ENCODE data around the gene NRF1. TPM values are rescaled to one million over a fixed set of nuclear protein-coding genes. Genes with fewer than 3 reads are reported as not detected.
"Not testable (repeated sequence)": the region's sequence is repeated elsewhere in the genome, so short reads cannot be mapped to it uniquely, and the experiment has no call there.

The NRF1 gene
- 10 to 100 TPM; 19.4 to 23.4 TPM for total RNA-seq
- polyA plus RNA-seq, result 1 to 10 TPM; 4.9 to 9.2 TPM
- long read RNA-seq, donor 1, partial matches to known transcripts, result 6 of 16 reads
- long read RNA-seq, donor 1, other reads (novel, unspliced or antisense), result 10 of 16 reads
- long read RNA-seq, donor 2, partial matches to known transcripts, result 6 of 27 reads
- long read RNA-seq, donor 2, other reads (novel, unspliced or antisense), result 14 of 27 reads

- ATAC-seq (ENCODE audit: low FRiP score) (peak; percentile 95), DNase-seq (peak; percentile 93 to 96)
- Histone ChIP-seq H3K4me1 (ENCODE audit: control insufficient read depth in 1 of 2, insufficient read depth in 2 of 2, low read length in 2 of 2) (peaks cover 0 to 2% of the 10 kb centered on the region in 2 donors), H3K27ac (ENCODE audit: low read depth in 1 of 2, low read length in 2 of 2) (peak within 1 kb of the TSS; percentile 73 to 89), H3K27me3 (ENCODE audit: control insufficient read depth in 1 of 2, insufficient read depth in 2 of 2, low read length in 1 of 2) (no peaks in the 10 kb centered on the region), H3K9me3 (ENCODE audit: control insufficient read depth, low read length) (no peaks in the 10 kb centered on the region), H3K4me3 (ENCODE audit: low read length in 2 of 2) (peak within 1 kb of the TSS; percentile 87 to 98), H3K36me3 (ENCODE audit: control insufficient read depth in 1 of 2, insufficient read depth in 2 of 2, low read length in 1 of 2) (no peaks in the 10 kb centered on the region)
- intact Hi-C loops (cut with DNase I), result loop anchor here in 1 of 2 donors (5.0 to 10.0 kb wide), 2 partner anchors 216 to 387 kb away; partner anchors contain the start of gene AHCYL2
- 0% methylated on average over 75 to 98 of the region's 98 CpGs for WGBS, 2 donors
Measured at GRCh38 chr7:129611246-129612111, at the start of gene NRF1. Gene NRF1 (plus strand): TSS chr7:129611720. CDS start chr7:129657352, 45,632 bp downstream.

DNA sequence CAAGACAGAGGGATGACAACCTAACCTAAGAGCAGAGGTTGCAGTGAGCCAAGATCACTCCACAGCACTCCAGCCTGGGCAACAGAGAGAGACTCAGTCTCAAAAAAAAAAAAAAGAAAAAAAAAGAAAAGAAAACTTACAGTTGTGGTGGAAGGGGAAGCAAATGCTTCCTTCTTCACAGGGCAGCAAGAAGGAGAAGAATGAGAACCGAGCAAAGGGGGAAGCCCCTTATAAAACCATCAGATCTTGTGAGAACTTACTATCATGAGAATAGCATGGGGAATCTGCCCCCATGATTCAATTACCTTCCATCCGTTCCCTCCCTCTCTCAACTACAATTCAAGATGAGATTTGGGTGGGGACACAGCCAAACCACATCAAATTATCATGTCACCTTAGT, 45.2 kb upstream of the NRF1 start:
- H3K4me1 ChIP-seq (ENCODE audit: control insufficient read depth in 1 of 2, insufficient read depth in 2 of 2, low read length in 2 of 2); H3K9me3 ChIP-seq (ENCODE audit: control insufficient read depth, low read length); DNase-seq; H3K27me3 ChIP-seq (ENCODE audit: control insufficient read depth in 1 of 2, insufficient read depth in 2 of 2, low read length in 1 of 2); ATAC-seq (ENCODE audit: low FRiP score); H3K36me3 ChIP-seq (ENCODE audit: control insufficient read depth in 1 of 2, insufficient read depth in 2 of 2, low read length in 1 of 2); H3K27ac ChIP-seq (ENCODE audit: low read depth in 1 of 2, low read length in 2 of 2); H3K4me3 ChIP-seq (ENCODE audit: low read length in 2 of 2); intact Hi-C loops (cut with DNase I): not testable (repeated sequence)
- 68 to 73% methylated on average over 2 of the region's 2 CpGs for WGBS, 2 donors

DNA sequence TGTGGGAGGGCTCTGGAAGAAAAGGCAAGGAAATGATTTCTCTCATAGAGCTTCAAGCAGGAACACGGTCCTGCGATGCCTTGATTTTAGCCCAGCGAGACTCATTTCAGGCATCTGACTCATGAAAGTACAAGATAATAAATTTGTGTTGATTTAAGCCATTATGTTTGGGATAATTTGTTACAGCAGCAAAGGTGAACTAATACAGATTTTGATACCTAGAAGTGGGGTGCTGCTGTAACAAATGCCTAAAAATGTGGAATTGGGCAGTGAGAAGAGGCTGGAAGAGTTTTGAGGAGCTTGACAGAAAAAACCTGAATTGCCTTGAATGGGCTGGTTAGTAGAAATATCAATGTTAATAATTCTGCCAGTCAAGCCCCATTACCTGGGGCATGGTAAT, 44.1 kb upstream of the NRF1 start:
- 91 to 93% methylated on average over 3 of the region's 3 CpGs for WGBS, 2 donors
- Histone ChIP-seq H3K36me3 (ENCODE audit: control insufficient read depth in 1 of 2, insufficient read depth in 2 of 2, low read length in 1 of 2) (no peaks in the 10 kb centered on the region), H3K4me3 (ENCODE audit: low read length in 2 of 2) (no peak overlapping the region), H3K9me3 (ENCODE audit: control insufficient read depth, low read length) (peaks cover 3% of the 10 kb centered on the region), H3K4me1 (ENCODE audit: control insufficient read depth in 1 of 2, insufficient read depth in 2 of 2, low read length in 2 of 2) (no peaks in the 10 kb centered on the region), H3K27ac (ENCODE audit: low read depth in 1 of 2, low read length in 2 of 2) (no peak overlapping the region), H3K27me3 (ENCODE audit: control insufficient read depth in 1 of 2, insufficient read depth in 2 of 2, low read length in 1 of 2) (peaks cover 0 to 3% of the 10 kb centered on the region in 2 donors)
- ATAC-seq (ENCODE audit: low FRiP score), result no peak
- intact Hi-C loops (cut with DNase I), result no loop called here
- no peak for DNase-seq

DNA sequence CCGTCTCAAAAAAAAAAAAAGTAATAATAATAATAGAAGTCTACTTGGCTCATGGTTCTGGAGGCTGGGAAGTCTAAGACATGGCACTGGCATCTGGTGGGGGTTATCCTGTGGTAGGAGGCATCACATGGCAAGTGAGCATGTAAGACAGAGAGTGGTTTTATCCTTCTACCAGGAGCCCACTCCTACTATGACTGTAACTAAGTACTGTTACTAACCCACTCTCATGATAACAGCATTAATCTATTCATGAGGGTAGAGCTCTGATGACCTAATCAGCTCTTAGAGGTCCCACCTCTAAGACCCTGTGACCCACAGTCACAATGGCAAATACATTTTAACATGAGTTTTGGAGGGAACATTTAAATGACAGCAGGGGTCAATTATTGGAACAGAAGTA, 43.3 kb upstream of the NRF1 start:
- 50 to 58% methylated on average over 1 of the region's 1 CpG for WGBS, 2 donors
- peaks cover 0 to 3% of the 10 kb centered on the region in 2 donors for H3K27me3 ChIP-seq (ENCODE audit: control insufficient read depth in 1 of 2, insufficient read depth in 2 of 2, low read length in 1 of 2)
- intact Hi-C loops (cut with DNase I), result no loop called here
- no peak overlapping the region for H3K4me3 ChIP-seq (ENCODE audit: low read length in 2 of 2)
- H3K27ac ChIP-seq (ENCODE audit: low read depth in 1 of 2, low read length in 2 of 2), result no peak overlapping the region
- H3K4me1 ChIP-seq (ENCODE audit: control insufficient read depth in 1 of 2, insufficient read depth in 2 of 2, low read length in 2 of 2), result no peaks in the 10 kb centered on the region
- H3K36me3 ChIP-seq (ENCODE audit: control insufficient read depth in 1 of 2, insufficient read depth in 2 of 2, low read length in 1 of 2), result no peaks in the 10 kb centered on the region
- H3K9me3 ChIP-seq (ENCODE audit: control insufficient read depth, low read length), result peaks cover 3% of the 10 kb centered on the region
- DNase-seq, result no peak
- no peak for ATAC-seq (ENCODE audit: low FRiP score)

DNA sequence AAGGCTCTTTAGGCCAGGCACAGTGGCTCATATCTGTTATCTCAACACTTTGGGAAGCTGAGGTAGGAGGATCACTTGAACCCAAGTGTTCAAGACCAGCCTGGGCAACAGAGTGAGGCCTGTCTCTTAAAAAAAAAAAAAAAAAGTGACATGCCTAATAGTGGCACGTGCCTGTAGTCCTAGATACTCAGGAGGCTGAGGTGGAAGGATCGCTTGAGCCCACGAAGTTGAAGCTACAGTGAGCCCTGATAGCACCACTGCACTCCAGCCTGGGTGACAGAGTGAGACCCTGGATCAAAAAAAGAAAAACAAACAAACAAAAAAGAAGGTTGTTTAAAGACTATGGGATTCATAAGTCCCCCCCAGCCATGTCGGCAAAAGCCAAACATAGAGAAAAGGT, 42.2 kb upstream of the NRF1 start:
- intact Hi-C loops (cut with DNase I), result no loop called here
- peaks cover 0 to 4% of the 10 kb centered on the region in 2 donors for H3K27me3 ChIP-seq (ENCODE audit: control insufficient read depth in 1 of 2, insufficient read depth in 2 of 2, low read length in 1 of 2)
- H3K9me3 ChIP-seq (ENCODE audit: control insufficient read depth, low read length), result peaks cover 2% of the 10 kb centered on the region
- 77 to 81% methylated on average over 4 of the region's 4 CpGs for WGBS, 2 donors
- ATAC-seq (ENCODE audit: low FRiP score) (no peak), DNase-seq (no peak)
- H3K4me3 ChIP-seq (ENCODE audit: low read length in 2 of 2), result no peak overlapping the region
- H3K27ac ChIP-seq (ENCODE audit: low read depth in 1 of 2, low read length in 2 of 2), result no peak overlapping the region
- no peaks in the 10 kb centered on the region for H3K36me3 ChIP-seq (ENCODE audit: control insufficient read depth in 1 of 2, insufficient read depth in 2 of 2, low read length in 1 of 2)
- H3K4me1 ChIP-seq (ENCODE audit: control insufficient read depth in 1 of 2, insufficient read depth in 2 of 2, low read length in 2 of 2), result no peaks in the 10 kb centered on the region

- 66 to 69% methylated on average over 2 of the region's 2 CpGs for WGBS, 2 donors
- ATAC-seq (ENCODE audit: low FRiP score), result no peak
Measured at GRCh38 chr7:129569811-129570215, 41.7 kb upstream of the NRF1 start.

DNA sequence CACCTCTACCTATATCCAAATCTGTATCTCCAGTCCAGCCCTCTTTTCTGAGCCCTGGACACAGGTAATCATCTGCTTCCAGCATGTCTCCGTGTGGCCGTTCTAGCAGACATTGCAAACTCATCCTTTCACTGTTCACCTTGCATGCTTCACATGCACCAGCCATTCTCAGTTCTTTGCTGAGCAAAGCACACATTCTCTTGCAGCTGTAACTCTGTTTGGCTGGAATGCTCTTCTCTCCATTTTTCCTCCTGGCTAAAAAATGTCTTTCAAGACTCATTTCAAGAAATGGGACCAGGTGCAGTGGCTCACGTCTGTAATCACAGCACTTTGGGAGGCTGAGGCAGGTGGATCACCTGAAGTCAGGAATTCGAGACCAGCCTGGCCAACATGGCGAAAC, 40.3 kb upstream of the NRF1 start:
- 84 to 92% methylated on average over 5 of the region's 5 CpGs for WGBS, 2 donors
- Histone ChIP-seq H3K36me3 (ENCODE audit: control insufficient read depth in 1 of 2, insufficient read depth in 2 of 2, low read length in 1 of 2) (no peaks in the 10 kb centered on the region), H3K27ac (ENCODE audit: low read depth in 1 of 2, low read length in 2 of 2) (no peak overlapping the region), H3K27me3 (ENCODE audit: control insufficient read depth in 1 of 2, insufficient read depth in 2 of 2, low read length in 1 of 2) (peaks cover 0 to 4% of the 10 kb centered on the region in 2 donors), H3K4me1 (ENCODE audit: control insufficient read depth in 1 of 2, insufficient read depth in 2 of 2, low read length in 2 of 2) (no peaks in the 10 kb centered on the region), H3K9me3 (ENCODE audit: control insufficient read depth, low read length) (peaks cover 2% of the 10 kb centered on the region), H3K4me3 (ENCODE audit: low read length in 2 of 2) (no peak overlapping the region)
- DNase-seq (no peak), ATAC-seq (ENCODE audit: low FRiP score) (no peak)
- intact Hi-C loops (cut with DNase I), result no loop called here

More at GRCh38 chr7:129569811-129570215, 41.7 kb upstream of the NRF1 start:
- Histone ChIP-seq H3K27me3 (ENCODE audit: control insufficient read depth in 1 of 2, insufficient read depth in 2 of 2, low read length in 1 of 2) (peaks cover 0 to 4% of the 10 kb centered on the region in 2 donors), H3K4me1 (ENCODE audit: control insufficient read depth in 1 of 2, insufficient read depth in 2 of 2, low read length in 2 of 2) (no peaks in the 10 kb centered on the region), H3K4me3 (ENCODE audit: low read length in 2 of 2) (no peak overlapping the region), H3K27ac (ENCODE audit: low read depth in 1 of 2, low read length in 2 of 2) (no peak overlapping the region), H3K36me3 (ENCODE audit: control insufficient read depth in 1 of 2, insufficient read depth in 2 of 2, low read length in 1 of 2) (no peaks in the 10 kb centered on the region), H3K9me3 (ENCODE audit: control insufficient read depth, low read length) (peaks cover 2% of the 10 kb centered on the region)
- no peak for DNase-seq
- intact Hi-C loops (cut with DNase I), result no loop called here

GRCh38 chr7:129572205-129572604, 39.3 kb upstream of the NRF1 start:
- no peaks in the 10 kb centered on the region for H3K4me1 ChIP-seq (ENCODE audit: control insufficient read depth in 1 of 2, insufficient read depth in 2 of 2, low read length in 2 of 2)
- intact Hi-C loops (cut with DNase I), result no loop called here
- peaks cover 0 to 4% of the 10 kb centered on the region in 2 donors for H3K27me3 ChIP-seq (ENCODE audit: control insufficient read depth in 1 of 2, insufficient read depth in 2 of 2, low read length in 1 of 2)
- peaks cover under 1% of the 10 kb centered on the region for H3K9me3 ChIP-seq (ENCODE audit: control insufficient read depth, low read length)
- no peaks in the 10 kb centered on the region for H3K36me3 ChIP-seq (ENCODE audit: control insufficient read depth in 1 of 2, insufficient read depth in 2 of 2, low read length in 1 of 2)
- no peak overlapping the region for H3K27ac ChIP-seq (ENCODE audit: low read depth in 1 of 2, low read length in 2 of 2)
- 96 to 99% methylated on average over 5 of the region's 5 CpGs for WGBS, 2 donors
- ATAC-seq (ENCODE audit: low FRiP score), result no peak
- DNase-seq, result no peak
- H3K4me3 ChIP-seq (ENCODE audit: low read length in 2 of 2), result no peak overlapping the region

Measured in aorta (tissue), 5 donors.